Large intestine (tissue), 12 donors: ENCODE data around the gene CDPF1. TPM values are rescaled to one million over a fixed set of nuclear protein-coding genes. Genes with fewer than 3 reads are reported as not detected.
A peak's percentile ranks its signal among the peaks of the same experiment; 100 is the strongest.

Experiments
- DNase-seq, 2 donors: peaks; one replicate each; pipeline versions ENCODE4 v3.0.0 to v3.0.0-alpha.2; 2013
- H3K27ac ChIP-seq: one replicate; pipeline ENCODE4 v1.5.1; 2013; ENCODE audit warnings: low read length
- H3K27me3 ChIP-seq: 2 replicates; pipeline ENCODE4 v1.6.1; 2013; ENCODE audit warnings: low read length; ENCODE audit not compliant: control insufficient read depth, insufficient read depth
- H3K36me3 ChIP-seq: 2 replicates; pipeline ENCODE4 v1.6.1; 2013; ENCODE audit warnings: low read length; ENCODE audit not compliant: control insufficient read depth, insufficient read depth
- H3K4me1 ChIP-seq: one replicate; pipeline ENCODE4 v1.6.1; 2013; ENCODE audit warnings: low read length; ENCODE audit not compliant: control insufficient read depth, insufficient read depth
- H3K4me3 ChIP-seq: one replicate; pipeline ENCODE4 v1.5.1; 2013; ENCODE audit warnings: low read length
- H3K9me3 ChIP-seq: one replicate; pipeline ENCODE4 v1.6.1; 2013; ENCODE audit warnings: mild to moderate bottlenecking, low read depth, low read length, moderate library complexity; ENCODE audit not compliant: control insufficient read depth
- WGBS: methylation state at CpG from one replicate; pipeline ENCODE4 v1.1.5; 2013; ENCODE audit warnings: low lambda C conversion rate; ENCODE audit not compliant: insufficient coverage; 5-methylcytosine and 5-hydroxymethylcytosine counted together
- long read RNA-seq, 11 donors: transcript quantifications; one replicate each; lab custom pipeline, GENCODE V29; 2026
- polyA plus RNA-seq: library from polyadenylated mRNA; unstranded; fragments of 120-200 nt; gene quantifications from one replicate; pipeline ENCODE4 v1.2.1, GENCODE V29; 2013

CDPF1 gene
- 11.2 TPM for polyA plus RNA-seq
- long read RNA-seq, donor 1, partial matches to known transcripts = 0 of 1 reads
- long read RNA-seq, donor 1, other reads (novel, unspliced or antisense) = 0 of 1 reads
- long read RNA-seq, donor 2, transcript CDPF1-201 (4 exons, 1,875 nt) = major isoform, 5 of 6 reads
- long read RNA-seq, donor 2, partial matches to known transcripts = 0 of 6 reads
- long read RNA-seq, donor 2, other reads (novel, unspliced or antisense) = 0 of 6 reads
- long read RNA-seq, donor 3, partial matches to known transcripts = 0 of 2 reads
- long read RNA-seq, donor 3, other reads (novel, unspliced or antisense) = 0 of 2 reads
- long read RNA-seq, donor 4 = 0 reads
- long read RNA-seq, donor 5, partial matches to known transcripts = 0 of 3 reads
- long read RNA-seq, donor 5, other reads (novel, unspliced or antisense) = 0 of 3 reads
- long read RNA-seq, donor 6, partial matches to known transcripts = 0 of 3 reads
- long read RNA-seq, donor 6, other reads (novel, unspliced or antisense) = 0 of 3 reads
- long read RNA-seq, donor 7, partial matches to known transcripts = 0 of 1 reads
- long read RNA-seq, donor 7, other reads (novel, unspliced or antisense) = 0 of 1 reads
- long read RNA-seq, donor 8, partial matches to known transcripts = 0 of 5 reads
- long read RNA-seq, donor 8, other reads (novel, unspliced or antisense) = 0 of 5 reads
- long read RNA-seq, donor 9, partial matches to known transcripts = 0 of 8 reads
- long read RNA-seq, donor 9, other reads (novel, unspliced or antisense) = 0 of 8 reads
- long read RNA-seq, donor 10, partial matches to known transcripts = 0 of 4 reads
- long read RNA-seq, donor 10, other reads (novel, unspliced or antisense) = 0 of 4 reads
- long read RNA-seq, donor 11, transcript CDPF1-201 (4 exons, 1,875 nt) = major isoform, 6 of 6 reads
- long read RNA-seq, donor 11, partial matches to known transcripts = 0 of 6 reads
- long read RNA-seq, donor 11, other reads (novel, unspliced or antisense) = 0 of 6 reads

DNA sequence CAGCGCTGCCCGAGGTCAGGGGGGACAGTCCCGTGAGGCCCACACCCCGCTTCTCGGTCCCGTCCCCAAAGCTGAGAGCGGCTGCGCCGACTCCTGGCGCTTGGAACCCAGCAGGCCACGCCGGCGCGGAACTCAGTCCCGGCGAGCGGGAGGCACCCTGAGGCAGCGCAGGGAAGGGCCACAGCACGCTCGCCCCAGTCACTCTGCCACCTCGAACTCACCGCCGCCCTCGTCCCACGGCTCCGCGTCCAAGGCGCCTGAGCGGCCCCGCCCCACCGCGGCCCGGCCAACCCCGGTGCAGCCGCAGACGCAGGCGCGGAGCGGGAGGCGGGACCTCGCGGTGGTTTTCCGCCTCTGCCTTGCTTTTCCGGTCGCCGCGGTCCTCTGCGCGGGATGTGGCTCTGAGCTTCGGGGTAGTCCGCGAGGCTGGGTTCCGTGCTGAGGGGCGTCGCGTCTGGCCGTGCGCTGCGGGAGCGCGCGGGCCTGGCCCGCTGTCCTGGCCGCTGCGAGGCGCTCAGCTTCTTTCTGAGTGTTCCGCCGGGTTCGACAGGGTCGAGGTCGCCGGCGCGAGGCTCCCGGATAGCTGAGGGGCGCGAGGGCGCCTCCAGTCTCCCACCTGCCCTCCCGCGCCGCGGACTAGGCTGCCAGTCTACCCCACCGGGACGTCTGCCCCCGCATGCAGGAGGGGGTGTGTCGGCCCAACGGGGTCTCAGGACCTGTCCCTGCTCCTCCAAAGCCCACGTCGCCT lies at the start of gene CDPF1:
Gene CDPF1, minus strand, starts transcription at position 259 of the 748 bp plus-strand sequence. CDS start 2,009 bp downstream, outside the sequence.
- Histone ChIP-seq H3K36me3 (peaks cover 18% of the 10 kb centered on the region), H3K9me3 (no peaks in the 10 kb centered on the region), H3K4me1 (peaks cover 4% of the 10 kb centered on the region), H3K27me3 (no peaks in the 10 kb centered on the region), H3K4me3 (peak within 1 kb of the TSS; percentile 92), H3K27ac (peak within 1 kb of the TSS; percentile 94)
- no CpG with 5 or more reads among the region's 89 CpGs for WGBS
- DNase-seq = peak; percentile 87 to 93

DNA sequence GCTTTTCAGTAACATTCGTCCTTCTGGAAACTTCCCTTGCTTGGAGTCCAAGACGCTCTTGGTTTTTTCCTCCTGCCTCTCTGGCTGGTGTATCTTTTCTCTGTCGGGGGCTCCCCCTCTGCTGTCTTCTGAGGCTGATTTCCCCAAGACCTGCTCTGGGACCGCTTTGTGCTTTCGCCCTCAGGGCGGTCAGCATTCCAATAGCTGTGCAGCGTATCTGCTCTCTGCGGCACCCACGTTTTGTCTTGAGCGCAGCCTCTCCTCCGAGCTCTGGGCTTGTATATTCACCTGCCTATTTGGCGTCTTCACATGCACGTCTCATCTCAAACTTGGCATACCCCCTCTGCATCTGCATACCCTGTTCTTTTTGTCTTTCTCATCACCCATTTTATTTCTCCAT lies 49.0 kb upstream of the CDPF1 start:
- Histone ChIP-seq H3K4me3 (no peak overlapping the region), H3K36me3 (peaks cover 5% of the 10 kb centered on the region), H3K4me1 (peaks cover 15% of the 10 kb centered on the region), H3K27ac (no peak overlapping the region), H3K9me3 (no peaks in the 10 kb centered on the region), H3K27me3 (no peaks in the 10 kb centered on the region)
- no peak for DNase-seq
- 100% methylated on average over 1 of the region's 13 CpGs for WGBS

- WGBS = 0% methylated on average over 3 of the region's 32 CpGs
- DNase-seq = peak in 1 of 2 donors; percentile 59
- peaks cover 20% of the 10 kb centered on the region for H3K36me3 ChIP-seq
- no peaks in the 10 kb centered on the region for H3K27me3 ChIP-seq
- peaks cover 15% of the 10 kb centered on the region for H3K4me1 ChIP-seq
- peak overlapping the region; percentile 72 for H3K4me3 ChIP-seq
- no peaks in the 10 kb centered on the region for H3K9me3 ChIP-seq
- no peak overlapping the region for H3K27ac ChIP-seq
These were observed 47.2 kb upstream of the CDPF1 start for GRCh38 chr22:46297151-46297812.

DNA sequence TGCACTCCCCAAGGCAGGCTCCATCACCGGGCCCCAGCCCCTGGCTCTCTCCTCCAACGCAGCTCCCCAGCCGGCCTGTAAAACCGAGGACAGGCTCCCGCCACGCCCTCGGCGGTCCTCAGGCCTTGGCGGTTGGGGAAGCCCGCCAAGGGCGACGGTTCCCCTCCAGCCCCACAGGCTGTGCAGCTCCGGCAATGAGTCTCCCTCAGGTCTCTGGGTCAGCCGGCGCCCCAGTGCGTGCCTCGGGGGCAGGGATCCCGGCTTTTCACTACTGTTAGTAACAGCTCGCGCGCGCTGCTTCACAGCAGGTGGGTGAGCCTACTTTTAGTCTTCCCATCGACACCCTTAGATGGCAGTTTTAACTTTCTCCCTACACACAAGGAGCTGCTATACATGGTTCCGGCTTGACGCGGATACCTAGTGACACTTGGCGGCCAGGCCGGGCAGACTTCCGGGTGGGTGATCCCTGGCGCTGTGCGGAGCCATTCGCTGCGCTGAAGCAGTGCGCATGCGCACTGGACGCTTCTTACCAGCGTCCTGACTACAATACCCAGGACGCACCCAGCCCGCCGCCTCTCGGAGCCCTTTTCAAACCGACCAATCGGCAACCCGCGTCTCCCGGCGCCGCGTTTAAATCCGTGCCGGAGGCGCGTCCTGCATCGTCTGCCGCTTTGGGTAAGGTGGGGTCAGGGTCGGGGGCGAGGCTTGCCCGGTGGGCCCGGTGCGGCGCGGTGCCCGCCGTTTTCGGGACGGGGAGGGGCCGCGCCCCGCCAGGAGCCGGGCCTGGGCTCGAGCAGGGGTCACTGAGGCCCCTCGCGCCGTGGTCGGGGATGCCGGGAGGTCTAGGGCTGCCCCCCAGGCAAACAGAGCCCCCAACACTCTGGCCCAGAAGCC lies 46.4 kb upstream of the CDPF1 start, which contains the start of gene GTSE1:
Gene GTSE1, plus strand, starts transcription at position 614 of the 894 bp plus-strand sequence. CDS start 531 bp downstream, outside the sequence.
- no peaks in the 10 kb centered on the region for H3K27me3 ChIP-seq
- peak within 1 kb of the TSS; percentile 85 for H3K27ac ChIP-seq
- peak within 1 kb of the TSS; percentile 72 for H3K4me3 ChIP-seq
- H3K9me3 ChIP-seq = no peaks in the 10 kb centered on the region
- DNase-seq = peak; percentile 98 to 99
- H3K36me3 ChIP-seq = peaks cover 28% of the 10 kb centered on the region
- peaks cover 15% of the 10 kb centered on the region for H3K4me1 ChIP-seq
- WGBS = no CpG with 5 or more reads among the region's 76 CpGs

DNA sequence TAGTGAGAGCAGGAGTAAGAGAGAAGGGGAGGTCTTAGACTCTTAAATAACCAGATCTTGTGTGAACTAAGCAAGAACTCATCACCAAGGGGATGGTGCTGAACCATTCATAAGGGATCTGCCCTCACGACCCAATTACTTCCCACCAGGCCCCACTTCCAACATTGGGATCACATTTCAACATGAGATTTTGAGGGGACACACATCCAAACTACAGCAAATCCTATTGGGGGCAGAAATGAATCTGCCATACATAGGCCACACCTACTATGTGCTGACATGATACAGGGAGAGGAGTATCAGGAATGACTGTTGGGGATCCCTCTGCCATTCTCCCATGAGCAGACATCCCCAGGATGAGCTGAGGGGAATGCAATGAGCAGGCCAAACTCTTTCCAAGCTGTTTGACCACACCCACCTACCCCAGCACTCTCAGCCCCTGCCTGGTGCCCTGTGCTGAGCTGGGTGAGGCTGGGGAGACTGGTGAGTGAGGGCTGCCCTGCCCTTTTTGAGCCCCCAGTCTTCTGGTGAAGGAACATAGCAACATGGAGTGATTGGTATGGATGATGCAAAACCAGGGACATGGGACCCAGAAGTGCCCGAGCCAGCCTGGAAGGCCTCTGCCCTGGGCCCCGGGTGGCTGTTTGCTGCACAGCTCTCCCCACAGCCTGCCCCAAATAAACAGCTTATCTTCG lies 45.3 kb upstream of the CDPF1 start:
- Histone ChIP-seq H3K9me3 (no peaks in the 10 kb centered on the region), H3K4me3 (peak overlapping the region; percentile 72), H3K27ac (no peak overlapping the region), H3K4me1 (peaks cover 15% of the 10 kb centered on the region), H3K36me3 (peaks cover 35% of the 10 kb centered on the region), H3K27me3 (no peaks in the 10 kb centered on the region)
- WGBS = no CpG with 5 or more reads among the region's 4 CpGs
- no peak for DNase-seq

DNA sequence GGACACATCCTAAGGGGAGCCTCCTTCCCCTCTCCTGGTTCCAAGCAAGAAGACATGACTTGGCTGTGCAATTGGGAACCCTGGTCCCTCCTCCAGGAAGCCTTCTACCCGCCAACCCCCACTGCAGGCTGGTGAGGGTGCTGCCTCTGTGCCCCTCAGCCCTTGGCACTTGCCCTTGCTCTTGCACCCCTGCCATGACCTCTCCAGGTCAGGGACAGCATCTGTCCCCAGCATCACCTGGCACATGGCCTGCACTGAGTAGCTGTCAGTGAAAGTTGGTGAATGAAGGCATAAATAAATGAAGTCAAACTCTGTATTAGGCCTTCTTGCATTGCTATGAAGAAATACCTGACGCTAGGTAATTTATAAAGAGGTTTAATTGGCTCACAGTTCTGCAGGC lies 44.7 kb upstream of the CDPF1 start:
- no peak overlapping the region for H3K27ac ChIP-seq
- H3K4me3 ChIP-seq = no peak overlapping the region
- peaks cover 15% of the 10 kb centered on the region for H3K4me1 ChIP-seq
- WGBS = no CpG with 5 or more reads among the region's 2 CpGs
- no peaks in the 10 kb centered on the region for H3K27me3 ChIP-seq
- DNase-seq = no peak
- no peaks in the 10 kb centered on the region for H3K9me3 ChIP-seq
- peaks cover 40% of the 10 kb centered on the region for H3K36me3 ChIP-seq

DNA sequence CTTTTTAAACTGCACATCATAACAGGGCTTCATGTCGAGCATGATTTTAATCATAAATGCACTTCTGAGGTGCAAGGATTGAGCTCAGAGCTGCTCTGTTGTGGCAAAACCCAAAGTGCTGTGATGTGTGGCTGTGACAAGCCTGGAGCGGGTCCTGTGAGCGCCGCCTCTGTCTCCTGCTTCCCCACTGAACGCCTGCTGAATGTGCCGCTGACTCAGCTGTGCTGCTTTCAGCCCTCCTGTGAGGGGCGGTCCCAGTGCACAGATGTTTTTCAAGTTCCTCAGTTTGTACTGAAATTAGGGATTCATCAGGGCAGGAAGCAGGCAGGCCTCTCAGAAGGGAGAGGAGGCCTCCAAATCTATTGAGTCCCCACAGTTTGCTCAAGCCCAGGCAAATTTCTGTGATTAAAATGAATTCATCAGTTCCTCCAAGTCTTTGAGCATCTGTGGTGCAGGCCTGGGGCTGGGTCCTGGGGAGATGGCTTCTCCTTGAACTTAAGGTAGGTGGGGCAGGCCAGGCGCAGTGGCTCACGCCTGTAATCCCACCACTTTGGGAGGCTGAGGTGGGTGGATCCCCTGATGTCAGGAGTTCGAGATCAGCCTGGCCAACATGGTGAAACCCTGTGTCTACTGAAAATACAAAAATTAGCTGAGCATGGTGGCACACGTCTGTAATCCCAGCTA lies 43.6 kb upstream of the CDPF1 start:
- H3K4me1 ChIP-seq = peaks cover 15% of the 10 kb centered on the region
- DNase-seq = no peak
- H3K27me3 ChIP-seq = no peaks in the 10 kb centered on the region
- H3K27ac ChIP-seq = no peak overlapping the region
- peaks cover 51% of the 10 kb centered on the region for H3K36me3 ChIP-seq
- no peaks in the 10 kb centered on the region for H3K9me3 ChIP-seq
- no CpG with 5 or more reads among the region's 11 CpGs for WGBS
- no peak overlapping the region for H3K4me3 ChIP-seq

DNA sequence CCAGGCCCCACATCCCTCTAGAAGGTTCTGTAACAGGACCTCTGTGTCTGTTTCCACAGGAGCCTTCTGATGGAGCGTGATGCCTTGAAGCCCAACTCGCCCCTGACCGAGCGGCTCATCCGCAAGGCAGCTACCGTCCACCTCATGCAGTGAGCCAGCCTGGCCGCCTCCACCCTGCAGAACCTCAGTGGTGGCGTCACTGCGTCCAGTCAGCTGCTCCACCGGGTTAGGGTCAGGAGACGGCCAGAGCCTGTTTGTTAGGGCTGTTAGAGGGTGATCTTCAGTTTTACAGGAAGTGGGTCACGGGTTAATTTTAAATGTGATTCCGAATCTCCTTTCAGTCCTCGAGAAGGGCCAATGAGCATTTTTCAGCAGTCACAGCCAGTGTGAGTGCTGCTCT lies 42.6 kb upstream of the CDPF1 start:
- Histone ChIP-seq H3K9me3 (no peaks in the 10 kb centered on the region), H3K27ac (no peak overlapping the region), H3K4me1 (peaks cover 12% of the 10 kb centered on the region), H3K4me3 (no peak overlapping the region), H3K27me3 (no peaks in the 10 kb centered on the region), H3K36me3 (peaks cover 61% of the 10 kb centered on the region)
- no peak for DNase-seq
- no CpG with 5 or more reads among the region's 14 CpGs for WGBS
